ENCODE data around the gene OSBPL5. TPM values are rescaled to one million over a fixed set of nuclear protein-coding genes. Genes with fewer than 3 reads are reported as not detected.
"Not testable (repeated sequence)": the region's sequence is repeated elsewhere in the genome, so short reads cannot be mapped to it uniquely, and the experiment has no call there.

OSBPL5 gene
- total RNA-seq, 1 donor from 2014 or later = 16.6 TPM

DNA sequence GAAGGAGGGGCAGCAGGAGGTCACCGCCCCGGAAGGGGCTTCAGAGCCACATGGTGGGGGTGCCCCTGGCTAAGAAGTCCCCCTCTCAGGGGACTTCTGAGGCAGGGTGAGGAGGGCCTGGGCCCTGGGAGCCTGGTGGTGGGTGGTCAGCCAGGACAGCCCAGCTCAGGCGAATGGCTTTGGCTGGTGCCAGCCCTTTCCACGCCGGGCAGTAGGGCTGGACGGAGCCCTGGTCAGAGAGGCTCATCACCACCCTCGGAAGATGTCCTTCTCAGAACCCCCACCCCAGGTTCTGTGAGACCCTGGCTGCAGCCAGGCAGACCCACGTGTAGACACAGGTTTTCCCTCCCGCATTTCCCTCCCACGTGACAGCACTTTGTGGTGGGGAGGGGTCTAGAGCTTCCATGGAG lies 35.9 kb downstream of the OSBPL5 start:
- peak; percentile 67 for DNase-seq (ENCODE audit: low spot score)
- intact Hi-C loops (cut with DNase I) = loop anchor here (5.0 kb wide), 1 partner anchor 38 kb away; the partner anchor contains the start of gene OSBPL5

DNA sequence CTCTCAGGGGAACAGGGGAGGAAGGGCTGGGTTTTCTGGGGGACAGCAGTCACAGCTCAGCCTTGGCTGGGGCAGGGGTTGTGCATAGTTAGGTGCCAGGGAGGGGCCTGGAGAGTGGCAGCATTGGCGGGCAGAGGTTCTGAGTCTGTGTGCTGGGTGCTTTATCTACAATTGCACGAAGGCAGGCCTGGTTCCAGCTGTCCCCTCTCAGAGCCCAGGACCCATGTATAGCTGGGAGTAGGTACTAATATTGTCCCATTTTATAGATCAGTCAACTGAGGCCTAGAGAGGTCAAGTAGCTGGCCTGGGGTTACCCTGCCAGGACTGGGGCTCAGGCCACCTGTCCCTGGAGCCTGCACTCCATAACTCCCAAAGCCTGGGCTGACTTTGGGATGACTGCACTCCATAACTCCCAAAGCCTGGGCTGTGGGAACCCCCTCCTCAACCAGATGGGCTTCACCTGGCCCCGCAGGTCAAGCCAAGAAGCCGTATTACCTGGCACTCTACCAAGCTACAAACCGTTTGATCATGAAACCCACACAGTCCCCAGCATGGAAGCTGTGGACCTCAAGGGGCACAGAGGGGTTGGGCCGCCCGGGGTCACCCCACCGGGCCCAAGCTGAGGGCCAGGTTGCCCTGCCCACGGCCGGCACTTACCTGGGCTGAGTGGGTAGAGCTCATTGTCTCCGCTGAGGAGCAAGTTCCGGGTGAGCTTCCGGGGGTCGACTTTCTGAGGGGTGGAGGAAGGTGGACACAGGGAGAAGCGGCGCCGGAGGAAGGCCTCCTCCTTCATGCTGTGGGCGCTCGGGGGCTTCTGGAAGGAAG lies 36.5 kb downstream of the OSBPL5 start:
- intact Hi-C loops (cut with DNase I) = loop anchor here (5.0 kb wide), 1 partner anchor 39 kb away; the partner anchor contains the start of gene OSBPL5
- no peak for DNase-seq (ENCODE audit: low spot score)

DNA sequence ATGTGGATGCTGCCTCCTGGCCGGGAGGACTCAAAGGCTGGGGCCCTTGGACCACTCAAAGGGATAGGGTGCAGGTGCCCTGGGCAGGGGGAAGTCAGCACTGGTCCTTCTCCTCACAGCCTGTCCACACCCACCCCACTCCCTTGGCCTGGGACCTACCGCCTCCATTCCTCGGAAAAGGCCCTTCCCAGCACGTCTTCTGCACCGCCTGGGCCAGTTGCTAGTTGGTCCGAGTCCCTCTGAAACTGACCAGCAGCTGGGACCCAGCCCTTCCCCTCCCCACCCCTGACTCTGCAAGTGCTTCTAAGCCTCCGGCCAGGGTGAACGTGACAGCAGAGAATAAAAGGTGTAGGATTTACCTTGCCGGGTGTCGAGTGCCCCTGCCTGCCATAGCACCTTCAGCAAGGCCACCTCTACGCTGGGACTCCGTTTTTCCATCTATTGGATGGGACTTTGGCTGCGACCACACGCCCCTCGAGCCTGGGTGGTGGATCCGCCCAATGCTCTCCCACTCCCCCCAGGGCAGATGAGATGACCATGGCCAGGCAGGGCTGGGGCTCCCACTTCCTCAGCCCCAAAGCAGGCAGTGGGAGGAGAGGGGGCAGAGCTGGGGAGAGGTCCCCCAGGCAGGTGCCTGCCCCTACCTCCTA lies 37.3 kb downstream of the OSBPL5 start:
- intact Hi-C loops (cut with DNase I) = loop anchor here (5.0 kb wide), 1 partner anchor 39 kb away; the partner anchor contains the start of gene OSBPL5
- peak; percentile 64 for DNase-seq (ENCODE audit: low spot score)

DNA sequence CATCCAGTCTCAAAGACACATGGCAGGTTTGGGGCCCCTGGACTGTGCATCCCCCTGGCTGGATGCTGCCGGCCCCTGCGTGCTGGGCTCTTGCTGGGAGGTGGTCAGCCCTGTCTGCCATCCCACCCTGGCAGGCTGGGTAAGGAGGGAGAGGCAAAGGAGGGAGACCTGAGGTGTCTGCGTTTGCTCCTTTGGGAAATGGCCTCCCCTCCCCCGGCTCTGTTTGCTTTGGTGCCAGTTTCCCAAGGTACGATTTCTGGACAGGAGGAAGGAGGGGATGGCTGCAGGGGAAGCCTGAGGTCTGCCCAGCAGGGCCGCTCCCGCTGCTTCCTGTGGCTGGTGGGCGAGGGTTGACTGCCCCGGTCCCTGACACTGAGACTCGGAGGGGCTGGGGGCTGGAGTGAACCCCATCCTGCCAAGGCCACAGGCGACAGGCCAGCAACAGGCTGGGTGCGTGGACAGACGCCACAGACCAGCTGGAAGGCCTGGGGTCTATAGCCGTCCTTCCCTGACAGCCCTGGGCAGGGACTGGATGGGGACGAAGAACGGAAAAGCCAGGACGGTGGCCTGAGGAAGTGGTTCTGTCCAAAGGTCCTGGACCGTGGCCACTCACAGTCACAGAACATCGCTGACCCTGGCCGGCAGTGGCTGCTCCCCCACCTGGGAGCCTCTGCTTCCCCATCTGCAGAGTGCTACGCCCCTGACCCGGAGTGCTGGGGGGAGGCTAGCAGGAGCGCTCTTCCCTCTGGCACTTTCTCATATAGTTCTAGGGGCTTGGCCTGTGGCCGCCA lies 38.0 kb downstream of the OSBPL5 start:
- intact Hi-C loops (cut with DNase I) = loop anchor here (5.0 kb wide), 1 partner anchor 40 kb away; the partner anchor contains the start of gene OSBPL5
- peak; percentile 72 for DNase-seq (ENCODE audit: low spot score)

DNA sequence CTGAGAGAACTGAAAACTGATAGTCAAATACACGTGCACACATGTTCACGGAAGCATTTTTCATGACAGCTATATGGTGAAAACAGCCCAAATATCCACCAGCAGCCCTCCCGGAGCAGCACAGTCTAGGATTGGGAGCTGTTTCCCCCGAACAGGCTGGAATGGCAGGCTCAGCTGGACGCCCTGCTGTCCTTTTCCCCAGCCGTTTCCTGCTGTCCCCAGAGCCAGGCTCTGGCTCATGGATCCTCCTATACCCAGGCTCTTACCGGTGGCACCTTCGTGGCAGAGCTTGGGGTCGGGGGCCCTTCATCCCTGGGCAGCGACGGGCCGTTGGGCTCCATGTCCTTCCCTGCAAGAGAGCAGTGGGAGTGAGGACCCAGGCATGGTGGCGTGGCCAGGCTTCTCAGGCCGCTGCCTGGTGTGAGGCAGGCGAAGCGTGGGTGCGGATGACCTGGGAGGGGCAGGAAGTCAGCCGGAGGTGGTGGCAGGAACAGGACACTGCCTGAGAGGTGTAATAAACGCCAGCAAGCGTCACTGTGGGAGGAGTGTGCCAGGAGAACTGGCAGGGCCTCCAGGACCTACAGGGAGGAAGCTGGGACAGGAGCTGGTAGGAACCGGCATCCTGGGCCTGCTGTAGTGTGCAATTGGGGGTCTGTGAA lies 38.8 kb downstream of the OSBPL5 start:
- DNase-seq (ENCODE audit: low spot score) = peak; percentile 71
- intact Hi-C loops (cut with DNase I) = loop anchor here (5.0 kb wide), 1 partner anchor 41 kb away; the partner anchor contains the start of gene OSBPL5

DNA sequence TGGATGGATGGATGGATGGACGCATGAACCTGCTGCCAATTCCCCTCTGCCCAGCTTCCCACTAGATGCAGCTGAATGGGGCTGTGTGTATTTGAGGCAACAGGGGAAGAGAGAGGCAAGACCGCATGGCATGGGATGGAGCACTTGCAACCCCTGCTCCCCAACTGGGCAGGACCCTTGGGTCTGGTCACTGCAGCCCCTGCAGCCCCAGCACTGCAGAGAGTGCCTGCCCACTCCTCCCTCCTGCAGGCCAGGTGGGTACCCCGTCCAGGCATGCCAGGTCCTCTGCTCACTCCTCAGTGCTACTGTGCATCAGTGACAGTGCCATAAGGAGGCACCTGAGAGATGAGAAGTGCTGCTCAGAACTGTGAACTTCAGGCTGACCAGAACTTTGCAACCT lies 40.3 kb downstream of the OSBPL5 start:
- no peak for DNase-seq (ENCODE audit: low spot score)
- intact Hi-C loops (cut with DNase I) = loop anchor here (5.0 kb wide), 1 partner anchor 42 kb away; the partner anchor contains the start of gene OSBPL5

DNA sequence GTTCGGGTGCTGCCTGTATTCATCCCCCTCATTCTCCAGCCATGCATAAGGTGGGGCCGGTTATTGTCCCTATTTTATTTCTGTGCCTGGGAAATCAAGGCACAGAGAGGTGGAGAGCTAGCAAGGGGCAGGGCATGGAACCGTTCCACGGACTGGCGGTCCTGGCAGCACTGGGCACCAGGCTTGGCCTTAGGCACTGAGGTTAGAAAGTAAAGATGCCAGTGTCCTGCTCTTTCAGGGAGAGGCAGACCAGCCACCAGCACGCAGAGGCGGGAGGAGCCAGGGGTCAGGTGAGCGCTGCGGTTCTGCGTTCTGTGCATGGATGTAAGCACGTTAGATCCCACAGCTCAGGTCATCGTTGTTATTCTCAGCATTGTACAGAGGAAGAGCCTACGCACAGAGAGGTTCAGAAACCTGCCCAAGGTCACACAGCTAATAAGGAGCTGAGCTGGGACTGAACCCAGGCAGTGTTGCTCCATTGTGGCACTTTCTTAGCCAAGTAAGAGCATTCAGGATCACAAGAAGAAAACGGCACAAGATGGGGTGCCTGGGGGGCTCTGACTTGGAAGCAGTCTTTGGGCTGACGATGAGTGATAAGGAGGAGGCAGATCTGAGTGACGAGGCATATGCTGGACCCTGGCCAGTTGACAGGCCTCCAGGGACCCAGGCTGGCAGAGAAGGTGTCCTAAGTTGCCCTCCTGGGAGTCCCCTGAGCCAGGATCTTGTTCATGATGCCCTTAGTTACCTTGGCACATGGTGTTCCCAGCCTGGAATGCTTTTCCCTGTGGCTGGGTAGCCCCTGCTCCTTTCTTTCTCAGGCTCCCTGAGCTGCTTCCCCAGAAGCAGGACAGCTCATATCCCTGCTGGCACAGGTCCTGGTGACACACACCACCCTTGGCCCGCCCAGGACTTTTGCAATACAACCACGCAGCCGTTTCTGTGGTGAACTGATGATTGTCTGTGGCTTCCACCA lies 41.1 kb downstream of the OSBPL5 start:
- intact Hi-C loops (cut with DNase I) = no loop called here
- DNase-seq (ENCODE audit: low spot score) = peak; percentile 83

GRCh38 chr11:3123305-3123704 lies 41.8 kb downstream of the OSBPL5 start:
- DNase-seq (ENCODE audit: low spot score) = peak; percentile 86
- intact Hi-C loops (cut with DNase I) = no loop called here

GRCh38 chr11:3122775-3123201 lies 42.3 kb downstream of the OSBPL5 start:
- intact Hi-C loops (cut with DNase I) = no loop called here
- DNase-seq (ENCODE audit: low spot score) = peak; percentile 58

- intact Hi-C loops (cut with DNase I) = no loop called here
Observed at GRCh38 chr11:3121931-3122774, 43.0 kb downstream of the OSBPL5 start.

DNA sequence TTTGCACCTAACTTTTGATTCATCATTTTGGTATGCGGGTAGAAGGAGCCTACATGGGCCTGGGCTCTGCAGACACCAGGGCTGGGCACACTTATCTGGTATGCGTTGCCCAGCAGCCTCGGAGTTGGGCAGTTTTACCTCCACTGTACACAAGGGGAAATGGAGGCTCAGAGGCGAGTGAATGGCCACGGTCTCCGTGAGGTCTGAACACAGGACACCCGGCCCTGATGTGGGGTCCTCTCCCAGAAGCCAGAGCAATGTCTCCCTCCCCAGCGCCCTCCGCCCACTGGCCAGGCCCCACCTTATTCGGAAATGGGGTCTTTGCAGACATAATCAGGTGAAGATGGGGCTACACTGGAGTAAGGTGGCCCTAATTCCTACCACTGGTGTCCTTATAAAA lies 43.7 kb downstream of the OSBPL5 start:
- intact Hi-C loops (cut with DNase I) = no loop called here
- DNase-seq (ENCODE audit: low spot score) = no peak

More at GRCh38 chr11:3121931-3122774, 43.0 kb downstream of the OSBPL5 start:
- DNase-seq (ENCODE audit: low spot score) = peak; percentile 63

DNA sequence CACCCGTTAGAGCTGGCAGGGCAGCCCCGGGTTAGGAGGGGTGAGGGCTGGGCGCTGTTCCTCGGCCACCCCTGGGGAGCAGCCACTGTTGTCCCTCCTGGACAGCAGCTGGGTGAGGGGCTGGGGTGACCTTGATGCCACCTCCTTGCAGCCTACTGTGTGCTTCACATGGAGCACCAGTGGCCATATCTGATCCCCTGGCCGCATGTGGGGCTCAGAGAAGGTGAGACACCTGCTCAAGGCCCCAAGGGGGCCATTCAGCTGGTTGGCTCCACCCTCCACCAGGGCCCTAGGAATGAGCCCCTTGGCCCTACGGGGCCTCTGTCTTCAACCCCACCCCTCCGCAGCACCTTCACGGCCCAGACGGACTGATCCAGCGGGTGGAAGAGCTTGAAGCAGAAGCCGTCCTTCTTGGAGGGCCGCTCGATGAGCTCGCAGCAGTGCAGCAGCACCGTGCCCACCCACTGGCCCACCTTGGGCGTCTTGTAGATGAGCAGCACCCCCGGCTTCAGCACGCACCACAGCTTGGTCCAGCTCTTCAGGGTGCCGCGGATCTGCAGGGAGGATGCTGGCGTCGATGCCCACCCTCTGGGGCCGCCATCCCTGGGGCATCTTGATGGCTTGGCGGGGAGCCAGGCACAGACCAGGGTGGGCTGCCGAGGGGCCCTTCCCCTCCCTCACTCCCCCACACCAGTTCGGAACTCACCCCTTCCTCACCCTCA lies 44.9 kb downstream of the OSBPL5 start:
- DNase-seq (ENCODE audit: low spot score) = peak; percentile 69
- intact Hi-C loops (cut with DNase I) = no loop called here

GRCh38 chr11:3119141-3119821 lies 45.8 kb downstream of the OSBPL5 start:
- DNase-seq (ENCODE audit: low spot score) = no peak
- intact Hi-C loops (cut with DNase I) = loop anchor here (5.0 kb wide), 1 partner anchor 33 kb away; no protein-coding TSS in a partner anchor

DNA sequence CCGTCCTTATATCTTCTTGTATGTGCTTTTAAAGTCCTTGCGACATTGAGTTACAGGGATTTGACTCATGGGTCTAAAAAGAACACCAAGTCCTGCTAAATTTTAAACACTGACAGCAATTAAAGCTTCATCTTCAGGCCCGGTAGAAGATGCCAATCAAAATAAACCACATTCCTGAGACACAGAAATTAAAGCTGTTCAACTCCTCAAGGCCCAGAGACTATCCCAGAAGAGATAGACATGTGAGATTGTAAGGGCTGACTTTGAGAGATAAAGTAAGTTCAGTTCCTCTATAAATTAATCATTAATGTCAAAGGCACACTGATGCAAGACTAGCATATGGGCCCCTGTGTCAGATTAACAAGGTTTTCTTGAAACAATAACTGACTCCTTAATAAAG lies 49.8 kb downstream of the OSBPL5 start:
- intact Hi-C loops (cut with DNase I) = loop anchor here (5.0 kb wide), 1 partner anchor 37 kb away; no protein-coding TSS in a partner anchor

GRCh38 chr11:3113661-3114060 lies 51.4 kb downstream of the OSBPL5 start:
- intact Hi-C loops (cut with DNase I); DNase-seq (ENCODE audit: low spot score): not testable (repeated sequence)

More for the DNA sequence above, 49.8 kb downstream of the OSBPL5 start:
- DNase-seq (ENCODE audit: low spot score) = no peak
